ENCODE results near the gene RPL7A. TPM values are rescaled to one million over a fixed set of nuclear protein-coding genes. Genes with fewer than 3 reads are reported as not detected.
"Not testable (repeated sequence)": the region's sequence is repeated elsewhere in the genome, so short reads cannot be mapped to it uniquely, and the experiment has no call there.

Gene RPL7A
- total RNA-seq, 1 experiment from 2014 or later: 904 TPM

DNA sequence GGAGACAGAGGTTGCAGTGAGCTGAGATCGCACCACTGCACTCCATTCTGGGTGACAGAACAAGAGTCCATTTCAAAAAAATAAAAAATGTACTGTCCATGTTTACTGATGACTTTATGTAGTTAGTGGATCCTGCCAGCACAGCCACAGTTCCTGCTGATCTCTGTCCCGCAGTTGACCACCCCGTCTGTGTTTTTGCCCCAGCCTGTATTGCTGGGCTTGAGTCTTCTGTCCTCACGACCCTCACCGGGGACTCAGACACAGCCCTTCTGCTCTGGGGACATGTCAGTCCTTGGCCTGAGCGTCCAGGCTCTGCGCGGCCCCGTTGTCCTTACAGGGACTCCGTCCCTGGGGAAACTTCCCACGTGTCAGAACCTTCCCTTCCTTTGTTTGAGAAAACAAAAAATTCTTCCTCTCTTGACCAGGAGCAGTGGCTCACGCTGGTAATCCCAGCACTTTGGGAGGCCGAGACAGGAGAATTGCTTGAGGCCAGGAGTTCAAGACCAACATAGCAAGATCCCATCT, 26.5 kb upstream of the RPL7A start:
- DNase-seq: no peak
- intact Hi-C loops (cut with micrococcal nuclease; ENCODE audit: unreplicated experiment): no loop called here
- no peak overlapping the region for H3K4me3 Mint-ChIP-seq (ENCODE audit: low read depth, unreplicated experiment)
- CTCF ChIA-PET: no interaction called here
- no TSS peak for BruUV-seq (replicated peaks)
- peaks cover 47% of the 10 kb centered on the region for H3K27me3 Mint-ChIP-seq (ENCODE audit: unreplicated experiment)
- H3K27ac Mint-ChIP-seq (ENCODE audit: unreplicated experiment): no peak overlapping the region
- no peaks in the 10 kb centered on the region for H3K4me1 Mint-ChIP-seq (ENCODE audit: low read depth, unreplicated experiment)
- H3K36me3 Mint-ChIP-seq (ENCODE audit: insufficient read depth, unreplicated experiment): no peaks in the 10 kb centered on the region
- TF ChIP-seq, protein P1, sequence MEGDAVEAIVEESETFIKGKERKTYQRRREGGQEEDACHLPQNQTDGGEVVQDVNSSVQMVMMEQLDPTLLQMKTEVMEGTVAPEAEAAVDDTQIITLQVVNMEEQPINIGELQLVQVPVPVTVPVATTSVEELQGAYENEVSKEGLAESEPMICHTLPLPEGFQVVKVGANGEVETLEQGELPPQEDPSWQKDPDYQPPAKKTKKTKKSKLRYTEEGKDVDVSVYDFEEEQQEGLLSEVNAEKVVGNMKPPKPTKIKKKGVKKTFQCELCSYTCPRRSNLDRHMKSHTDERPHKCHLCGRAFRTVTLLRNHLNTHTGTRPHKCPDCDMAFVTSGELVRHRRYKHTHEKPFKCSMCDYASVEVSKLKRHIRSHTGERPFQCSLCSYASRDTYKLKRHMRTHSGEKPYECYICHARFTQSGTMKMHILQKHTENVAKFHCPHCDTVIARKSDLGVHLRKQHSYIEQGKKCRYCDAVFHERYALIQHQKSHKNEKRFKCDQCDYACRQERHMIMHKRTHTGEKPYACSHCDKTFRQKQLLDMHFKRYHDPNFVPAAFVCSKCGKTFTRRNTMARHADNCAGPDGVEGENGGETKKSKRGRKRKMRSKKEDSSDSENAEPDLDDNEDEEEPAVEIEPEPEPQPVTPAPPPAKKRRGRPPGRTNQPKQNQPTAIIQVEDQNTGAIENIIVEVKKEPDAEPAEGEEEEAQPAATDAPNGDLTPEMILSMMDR (IDR thresholded peaks at IDR 0.05; ENCODE audit: unreplicated experiment): no peak
- H3K9me3 Mint-ChIP-seq (ENCODE audit: low read depth, unreplicated experiment): peaks cover 3% of the 10 kb centered on the region

DNA sequence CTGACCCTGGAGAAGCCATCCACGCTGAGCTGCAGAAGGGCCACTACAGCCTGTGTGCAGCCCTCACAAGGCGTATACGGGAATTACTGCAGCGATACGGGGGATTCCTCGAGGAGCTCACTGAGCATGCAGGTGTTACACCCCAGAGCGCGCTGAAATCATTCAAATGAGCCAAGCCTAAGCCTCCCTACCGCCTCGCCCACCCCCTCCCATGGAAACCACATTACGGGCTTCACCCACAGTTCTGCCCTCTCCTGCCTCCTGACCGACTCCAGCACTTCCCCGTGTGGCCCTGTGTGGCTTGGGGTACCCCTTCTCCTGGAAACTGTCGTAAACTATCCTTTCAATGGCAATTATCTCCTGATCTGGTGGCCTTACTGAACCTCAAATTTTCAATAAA, 25.3 kb upstream of the RPL7A start:
- TF ChIP-seq, protein P1 (IDR thresholded peaks at IDR 0.05; ENCODE audit: unreplicated experiment): no peak
- CTCF ChIA-PET: no interaction called here
- Mint-ChIP-seq H3K36me3 (ENCODE audit: insufficient read depth, unreplicated experiment) (no peaks in the 10 kb centered on the region), H3K27ac (ENCODE audit: unreplicated experiment) (no peak overlapping the region), H3K4me3 (ENCODE audit: low read depth, unreplicated experiment) (no peak overlapping the region), H3K9me3 (ENCODE audit: low read depth, unreplicated experiment) (peaks cover 3% of the 10 kb centered on the region), H3K4me1 (ENCODE audit: low read depth, unreplicated experiment) (no peaks in the 10 kb centered on the region), H3K27me3 (ENCODE audit: unreplicated experiment) (peaks cover 36% of the 10 kb centered on the region)
- no TSS peak for BruUV-seq (replicated peaks)
- intact Hi-C loops (cut with micrococcal nuclease; ENCODE audit: unreplicated experiment): no loop called here
- DNase-seq: no peak

DNA sequence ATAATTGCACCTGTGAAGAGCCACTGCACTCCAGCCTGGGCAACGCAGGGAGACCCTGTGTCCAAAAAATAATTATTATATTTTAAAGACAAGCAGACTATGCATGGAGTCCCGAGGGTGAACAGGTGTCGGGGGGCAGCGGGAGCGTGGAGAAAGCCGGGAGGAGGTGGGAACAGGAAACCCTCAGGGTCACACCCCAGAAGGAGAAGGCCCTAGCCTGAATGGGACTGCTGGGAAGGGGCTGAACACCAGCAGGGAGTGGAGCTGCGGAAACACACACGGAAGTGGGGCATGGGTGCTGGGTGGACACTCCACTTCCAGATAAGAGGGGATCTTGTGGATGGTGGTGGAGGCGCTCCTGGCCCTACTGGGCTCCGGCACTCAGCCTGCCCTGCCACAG, 24.8 kb upstream of the RPL7A start:
- no peak overlapping the region for H3K27ac Mint-ChIP-seq (ENCODE audit: unreplicated experiment)
- no peaks in the 10 kb centered on the region for H3K4me1 Mint-ChIP-seq (ENCODE audit: low read depth, unreplicated experiment)
- CTCF ChIA-PET: no interaction called here
- no peak overlapping the region for H3K4me3 Mint-ChIP-seq (ENCODE audit: low read depth, unreplicated experiment)
- no TSS peak for BruUV-seq (replicated peaks)
- peaks cover 36% of the 10 kb centered on the region for H3K27me3 Mint-ChIP-seq (ENCODE audit: unreplicated experiment)
- peaks cover 3% of the 10 kb centered on the region for H3K9me3 Mint-ChIP-seq (ENCODE audit: low read depth, unreplicated experiment)
- intact Hi-C loops (cut with micrococcal nuclease; ENCODE audit: unreplicated experiment): no loop called here
- TF ChIP-seq, protein P1 (IDR thresholded peaks at IDR 0.05; ENCODE audit: unreplicated experiment): no peak
- DNase-seq: no peak
- peaks cover 3% of the 10 kb centered on the region for H3K36me3 Mint-ChIP-seq (ENCODE audit: insufficient read depth, unreplicated experiment)

DNA sequence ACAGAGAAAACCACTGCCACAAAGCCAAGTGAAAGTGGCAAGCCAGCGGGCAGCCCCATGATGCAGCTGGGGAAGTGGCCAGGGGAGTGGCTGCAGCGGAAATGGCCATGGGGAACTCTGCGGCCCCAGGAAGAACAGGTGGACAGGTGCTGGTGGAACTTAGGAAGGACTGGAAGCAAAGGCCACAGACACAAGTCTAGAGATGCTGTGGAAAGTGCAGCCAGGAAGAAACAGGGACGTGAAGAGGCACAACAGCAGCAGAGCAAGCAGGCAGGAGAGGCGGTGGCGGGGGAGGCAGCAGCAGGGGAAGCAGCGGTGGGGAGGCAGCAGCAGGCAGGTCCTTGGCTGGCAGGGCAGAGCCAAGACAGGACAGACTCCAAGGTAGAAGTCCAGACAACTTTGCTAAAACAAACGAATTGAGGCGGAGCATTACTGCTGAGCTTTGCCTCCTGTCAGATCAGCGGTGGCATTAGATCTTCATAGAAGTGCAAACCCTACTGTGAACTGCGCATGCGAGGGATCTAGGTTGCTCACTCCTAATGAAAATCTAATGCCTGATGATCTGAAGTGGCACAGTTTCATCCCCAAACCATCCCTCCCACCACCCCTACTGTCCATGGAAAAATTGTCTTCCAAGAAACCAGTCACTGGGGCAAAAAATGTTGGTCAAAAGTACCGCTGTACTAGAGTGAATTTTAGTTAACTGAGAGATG, 23.9 kb upstream of the RPL7A start:
- H3K36me3 Mint-ChIP-seq (ENCODE audit: insufficient read depth, unreplicated experiment): peaks cover 10% of the 10 kb centered on the region
- BruUV-seq (replicated peaks): no TSS peak
- H3K27ac Mint-ChIP-seq (ENCODE audit: unreplicated experiment): no peak overlapping the region
- no peak overlapping the region for H3K4me3 Mint-ChIP-seq (ENCODE audit: low read depth, unreplicated experiment)
- TF ChIP-seq, protein P1 (IDR thresholded peaks at IDR 0.05; ENCODE audit: unreplicated experiment): no peak
- H3K4me1 Mint-ChIP-seq (ENCODE audit: low read depth, unreplicated experiment): peaks cover 9% of the 10 kb centered on the region
- DNase-seq: no peak
- CTCF ChIA-PET: no interaction called here
- peaks cover 7% of the 10 kb centered on the region for H3K9me3 Mint-ChIP-seq (ENCODE audit: low read depth, unreplicated experiment)
- peaks cover 36% of the 10 kb centered on the region for H3K27me3 Mint-ChIP-seq (ENCODE audit: unreplicated experiment)
- intact Hi-C loops (cut with micrococcal nuclease; ENCODE audit: unreplicated experiment): no loop called here

DNA sequence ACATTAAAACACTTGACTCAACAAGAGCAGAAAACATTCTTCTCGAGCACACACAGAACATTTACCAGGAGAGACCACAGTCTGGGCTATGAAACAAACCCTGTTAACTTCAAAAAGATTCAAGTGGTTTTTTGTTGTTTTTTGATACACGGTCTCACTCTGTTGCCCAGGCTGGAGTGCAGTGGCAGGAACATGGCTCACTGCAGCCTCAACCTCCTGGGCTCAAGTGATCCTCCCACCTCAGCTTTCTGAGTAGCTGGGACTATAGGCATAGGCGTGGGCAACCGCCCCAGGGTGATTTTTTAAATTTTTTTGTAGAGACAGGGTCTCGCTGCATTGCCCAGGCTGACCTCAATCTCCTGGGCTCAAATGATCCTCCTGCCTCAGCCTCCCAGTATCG, 21.0 kb upstream of the RPL7A start:
- H3K9me3 Mint-ChIP-seq (ENCODE audit: low read depth, unreplicated experiment); CTCF ChIA-PET; intact Hi-C loops (cut with micrococcal nuclease; ENCODE audit: unreplicated experiment); H3K4me3 Mint-ChIP-seq (ENCODE audit: low read depth, unreplicated experiment); H3K27ac Mint-ChIP-seq (ENCODE audit: unreplicated experiment); BruUV-seq (replicated peaks); DNase-seq: not testable (repeated sequence)
- Mint-ChIP-seq H3K36me3 (ENCODE audit: insufficient read depth, unreplicated experiment) (peaks cover 24% of the 10 kb centered on the region), H3K27me3 (ENCODE audit: unreplicated experiment) (peaks cover 24% of the 10 kb centered on the region), H3K4me1 (ENCODE audit: low read depth, unreplicated experiment) (peaks cover 26% of the 10 kb centered on the region)

All from Calu3 (cell line).